Sigmoid colon (tissue), 7 donors: ENCODE measurements around the gene SYNE2. TPM values are rescaled to one million over a fixed set of nuclear protein-coding genes. Genes with fewer than 3 reads are reported as not detected.
"Not testable (repeated sequence)": the region's sequence is repeated elsewhere in the genome, so short reads cannot be mapped to it uniquely, and the experiment has no call there.

ENCODE experiments used
- DNase-seq: peaks from one replicate; pipeline ENCODE4 v3.0.0-alpha.2; 2019
- H3K27ac ChIP-seq, 4 donors: fragments of 200-600 bp; sonication (generic); one replicate each; pipeline ENCODE4 v1.5.1; 2016 to 2019; ENCODE audit warnings: mild to moderate bottlenecking in 1 of 4
- H3K27me3 ChIP-seq, 3 donors: fragments of 200-600 bp; sonication (generic); one replicate each; pipeline ENCODE4 v1.5.1; 2019; ENCODE audit warnings: mild to moderate bottlenecking in 1 of 3
- H3K36me3 ChIP-seq, 4 donors: fragments of 200-600 bp; sonication (generic); one replicate each; pipeline ENCODE4 v1.5.1; 2016 to 2019
- H3K4me1 ChIP-seq, 4 donors: fragments of 200-600 bp; sonication (generic); one replicate each; pipeline ENCODE4 v1.5.1; 2017 to 2019
- H3K4me3 ChIP-seq, 4 donors: fragments of 200-600 bp; sonication (generic); one replicate each; pipeline ENCODE4 v1.5.1; 2017 to 2019; ENCODE audit warnings: mild to moderate bottlenecking in 2 of 4, moderate library complexity in 1 of 4
- H3K9me3 ChIP-seq, 4 donors: fragments of 200-600 bp in 3 of 4; sonication (generic) in 3 of 4; one replicate each; pipeline versions ENCODE4 v1.5.1 to v1.6.1; 2013 to 2019
- CTCF ChIP-seq, 4 experiments: fragments of 450-650 bp in 3 of 4; fragments of 200-600 bp in 1 of 4; IDR thresholded peaks; one replicate each; pipeline ENCODE4 v1.5.1; 2016 to 2019; ENCODE audit warnings: antibody characterized with exemption in 4 of 4, mild to moderate bottlenecking in 3 of 4, moderate library complexity in 2 of 4
- EP300 ChIP-seq, 4 donors: sonication (generic); formaldehyde crosslinking; IDR thresholded peaks; one replicate each; pipeline ENCODE4 v1.6.1; 2017; ENCODE audit warnings: antibody characterized with exemption in 4 of 4
- POLR2A ChIP-seq, 2 donors: fragments of 450-650 bp; IDR thresholded peaks; one replicate each; pipeline ENCODE4 v1.6.1; 2016; ENCODE audit warnings: antibody characterized with exemption in 2 of 2, mild to moderate bottlenecking in 2 of 2, moderate library complexity in 2 of 2
- POLR2AphosphoS5 ChIP-seq, 4 donors: sonication (generic); formaldehyde crosslinking; IDR thresholded peaks; one replicate each; pipeline ENCODE4 v1.6.1; 2017; ENCODE audit warnings: antibody characterized with exemption in 4 of 4
- WGBS, 2 donors: extraction: QIAGEN DNeasy Blood & Tissue Kit; methylation state at CpG; one replicate each; pipeline ENCODE4 v1.1.7; 2013; 5-methylcytosine and 5-hydroxymethylcytosine counted together
- intact Hi-C: fragments of 100-400 bp; cut with DNase I; formaldehyde crosslinking; loops from one replicate; pipeline ENCODE4 v1.15.1; 2023
- polyA plus RNA-seq, 3 donors: library from polyadenylated mRNA; stranded (reverse); fragments of 200-250 nt; gene quantifications; one replicate each; pipeline ENCODE4 v1.2.3, GENCODE V29; 2013
- total RNA-seq, 4 donors: library from RNA; depleted of rRNA; stranded (reverse); fragments of >200 nt; gene quantifications; one replicate each; pipeline ENCODE4 v1.1.0, GENCODE V29; 2016
- donor health status: healthy with polysubstance abuse.
- donor health status: Bipolar disorder and iron deficiency.
- donor health status: healthy.

The SYNE2 gene
- total and polyA plus RNA-seq, 7 donors, result 25.8 to 70.6 (median 54.6) TPM

- no peak overlapping the region for H3K4me3 ChIP-seq
- DNase-seq, result no peak
- intact Hi-C loops, result no loop called here
- 21 to 69% methylated on average over 9 of the region's 9 CpGs for WGBS, 2 donors
- no peaks in the 10 kb centered on the region for H3K4me1 ChIP-seq
- TF ChIP-seq EP300 (IDR thresholded peaks at IDR 0.05) (no peak), POLR2A (IDR thresholded peaks at IDR 0.05) (no peak), POLR2AphosphoS5 (IDR thresholded peaks at IDR 0.05) (no peak), CTCF (IDR thresholded peaks at IDR 0.05) (no peak)
- no peaks in the 10 kb centered on the region for H3K27me3 ChIP-seq
- peaks cover 0 to 10% (median 0%) of the 10 kb centered on the region in 4 donors for H3K36me3 ChIP-seq
- H3K9me3 ChIP-seq, result no peaks in the 10 kb centered on the region
- H3K27ac ChIP-seq, result no peak overlapping the region
These were observed 261.4 kb downstream of the SYNE2 start for GRCh38 chr14:64114166-64114565.

- intact Hi-C loops, result no loop called here
- Histone ChIP-seq H3K4me1 (no peaks in the 10 kb centered on the region), H3K36me3 (peaks cover 0 to 10% (median 0%) of the 10 kb centered on the region in 4 donors), H3K9me3 (no peaks in the 10 kb centered on the region), H3K4me3 (no peak overlapping the region), H3K27ac (no peak overlapping the region), H3K27me3 (no peaks in the 10 kb centered on the region)
- DNase-seq, result no peak
- WGBS, 2 donors, result 92 to 93% methylated on average over 7 of the region's 7 CpGs
- TF ChIP-seq POLR2A (IDR thresholded peaks at IDR 0.05) (no peak), CTCF (IDR thresholded peaks at IDR 0.05) (no peak), POLR2AphosphoS5 (IDR thresholded peaks at IDR 0.05) (no peak), EP300 (IDR thresholded peaks at IDR 0.05) (no peak)
These were observed 262.0 kb downstream of the SYNE2 start for GRCh38 chr14:64114796-64115195.

- Histone ChIP-seq H3K36me3 (peaks cover 0 to 10% (median 0%) of the 10 kb centered on the region in 4 donors), H3K4me1 (no peaks in the 10 kb centered on the region), H3K9me3 (no peaks in the 10 kb centered on the region), H3K27me3 (no peaks in the 10 kb centered on the region), H3K27ac (no peak overlapping the region), H3K4me3 (no peak overlapping the region)
- TF ChIP-seq POLR2AphosphoS5 (IDR thresholded peaks at IDR 0.05), result no peak
- TF ChIP-seq CTCF (IDR thresholded peaks at IDR 0.05), result no peak
- no peak for TF ChIP-seq EP300 (IDR thresholded peaks at IDR 0.05)
- no peak for TF ChIP-seq POLR2A (IDR thresholded peaks at IDR 0.05)
- intact Hi-C loops, result no loop called here
- 84 to 91% methylated on average over 6 of the region's 6 CpGs for WGBS, 2 donors
- DNase-seq, result no peak
These were observed 262.6 kb downstream of the SYNE2 start for GRCh38 chr14:64115401-64115800.

GRCh38 chr14:64117671-64118402 lies 265.0 kb downstream of the SYNE2 start:
- DNase-seq, result no peak
- intact Hi-C loops, result no loop called here
- H3K4me3 ChIP-seq, result no peak overlapping the region
- no peaks in the 10 kb centered on the region for H3K9me3 ChIP-seq
- no peaks in the 10 kb centered on the region for H3K27me3 ChIP-seq
- no peak for TF ChIP-seq POLR2AphosphoS5 (IDR thresholded peaks at IDR 0.05)
- no peak for TF ChIP-seq POLR2A (IDR thresholded peaks at IDR 0.05)
- no peak for TF ChIP-seq EP300 (IDR thresholded peaks at IDR 0.05)
- TF ChIP-seq CTCF (IDR thresholded peaks at IDR 0.05), result no peak
- H3K36me3 ChIP-seq, result peaks cover 0 to 30% (median 3%) of the 10 kb centered on the region in 4 donors
- 93 to 94% methylated on average over 11 of the region's 11 CpGs for WGBS, 2 donors
- peak overlapping the region in 1 of 4 donors; percentile 64 for H3K27ac ChIP-seq
- H3K4me1 ChIP-seq, result no peaks in the 10 kb centered on the region

DNA sequence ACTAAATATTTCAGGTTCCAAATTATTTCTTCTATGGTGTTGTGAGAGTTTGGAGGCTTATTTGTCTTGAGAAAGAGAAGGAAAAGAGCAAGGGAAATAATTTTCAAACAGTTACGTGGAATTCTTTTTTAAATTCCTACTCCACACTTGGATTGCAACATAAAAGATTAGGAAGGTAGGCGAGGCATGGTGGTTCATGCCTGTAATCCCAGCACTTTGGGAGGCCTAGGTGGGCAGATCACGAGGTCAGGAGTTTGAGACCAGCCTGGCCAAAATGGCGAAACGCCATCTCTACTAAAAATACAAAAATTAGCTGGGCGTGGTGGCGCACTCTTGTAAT lies 265.6 kb downstream of the SYNE2 start:
- Histone ChIP-seq H3K27ac (peak overlapping the region in 1 of 4 donors; percentile 64), H3K36me3 (peaks cover 0 to 33% (median 5%) of the 10 kb centered on the region in 4 donors)
- H3K9me3 ChIP-seq, H3K4me3 ChIP-seq, H3K4me1 ChIP-seq, H3K27me3 ChIP-seq, intact Hi-C loops, DNase-seq: not testable (repeated sequence)
- WGBS, 2 donors, result 89 to 96% methylated on average over 7 of the region's 7 CpGs
